GM23248 (cell line): ENCODE measurements around the gene CAPN14. TPM values are rescaled to one million over a fixed set of nuclear protein-coding genes. Genes with fewer than 3 reads are reported as not detected.

ENCODE experiments used
- DNase-seq: peaks from one replicate; pipeline ENCODE4 v3.0.0-alpha.2; 2015
- H2AFZ ChIP-seq: fragments of 200-600 bp; sonication (generic); 2 replicates; pipeline ENCODE4 v1.6.1; 2016; ENCODE audit warnings: antibody characterized with exemption
- H3F3A ChIP-seq: fragments of 200-600 bp; sonication (generic); 2 replicates; pipeline ENCODE4 v1.6.1; 2016; ENCODE audit warnings: mild to moderate bottlenecking, antibody characterized with exemption, mixed run types; ENCODE audit not compliant: insufficient read depth
- H3K27ac ChIP-seq: fragments of 200-600 bp; sonication (generic); 2 replicates; pipeline ENCODE4 v1.5.1; 2016; ENCODE audit warnings: mild to moderate bottlenecking
- H3K27me3 ChIP-seq: fragments of 200-600 bp; sonication (generic); replicated peaks from 2 replicates; pipeline ENCODE4 v1.6.1; 2016; ENCODE audit warnings: mild to moderate bottlenecking; ENCODE audit not compliant: insufficient read depth
- H3K36me3 ChIP-seq: fragments of 200-600 bp; sonication (generic); 2 replicates; pipeline ENCODE4 v1.6.1; 2016; ENCODE audit warnings: low read depth, mild to moderate bottlenecking
- H3K4me1 ChIP-seq: fragments of 200-600 bp; sonication (generic); 2 replicates; pipeline ENCODE4 v1.6.1; 2016; ENCODE audit warnings: mild to moderate bottlenecking; ENCODE audit not compliant: insufficient read depth
- H3K4me2 ChIP-seq: fragments of 200-600 bp; sonication (generic); one replicate; pipeline ENCODE4 v1.6.1; 2016; ENCODE audit warnings: mild to moderate bottlenecking; ENCODE audit not compliant: unreplicated experiment
- H3K4me3 ChIP-seq: fragments of 200-600 bp; sonication (generic); 2 replicates; pipeline ENCODE4 v1.5.1; 2016; ENCODE audit warnings: mild to moderate bottlenecking
- H3K79me2 ChIP-seq: fragments of 200-600 bp; sonication (generic); 2 replicates; pipeline ENCODE4 v1.6.1; 2016; ENCODE audit warnings: mild to moderate bottlenecking; ENCODE audit not compliant: insufficient read depth
- H3K9ac ChIP-seq: fragments of 200-600 bp; sonication (generic); 2 replicates; pipeline ENCODE4 v1.6.1; 2016; ENCODE audit warnings: mild to moderate bottlenecking
- H3K9me2 ChIP-seq: fragments of 200-600 bp; sonication (generic); 2 replicates; pipeline ENCODE4 v1.6.1; 2016; ENCODE audit warnings: mixed run types, mild to moderate bottlenecking, moderate library complexity; ENCODE audit not compliant: insufficient read depth
- H3K9me3 ChIP-seq: fragments of 200-600 bp; sonication (generic); one replicate; pipeline ENCODE4 v1.6.1; 2017; ENCODE audit warnings: low read depth
- H4K20me1 ChIP-seq: fragments of 200-600 bp; sonication (generic); 2 replicates; pipeline ENCODE4 v1.6.0; 2016; ENCODE audit not compliant: insufficient read depth
- EZH2 ChIP-seq: fragments of 200-600 bp; sonication (generic); IDR thresholded peaks from 2 replicates; pipeline ENCODE4 v1.6.1; 2018; ENCODE audit warnings: antibody characterized with exemption, mild to moderate bottlenecking; ENCODE audit not compliant: insufficient read depth, poor library complexity, severe bottlenecking
- EZH2phosphoT487 ChIP-seq: fragments of 200-600 bp; sonication (generic); IDR thresholded peaks from 2 replicates; pipeline ENCODE4 v1.6.1; 2018; ENCODE audit warnings: antibody characterized with exemption, moderate library complexity, mild to moderate bottlenecking, low read depth; ENCODE audit not compliant: insufficient read depth
- WGBS, 2 experiments: methylation state at CpG; one replicate each; pipeline ENCODE4 v1.1.6; 2015 to 2017; ENCODE audit warnings: low lambda C conversion rate in 2 of 2, low coverage in 1 of 2; ENCODE audit errors: missing lambda C conversion rate in 2 of 2; 5-methylcytosine and 5-hydroxymethylcytosine counted together
- in situ Hi-C: fragments of 300-500 bp; cut with MboI; formaldehyde crosslinking; loops from 2 replicates; pipeline ENCODE4 v1.15.0; 2020
- polyA plus RNA-seq: library from polyadenylated mRNA; unstranded; fragments of >200 nt; fragmentation: Nextera tagmentation; extraction: Ambion mirVana; gene quantifications from 2 replicates; pipeline ENCODE4 v1.2.1, GENCODE V29; 2016
- total RNA-seq: library from RNA; depleted of rRNA; stranded (reverse); fragments of >200 nt; shearing (Covaris generic); gene quantifications from 2 replicates; pipeline ENCODE4 v1.2.3, GENCODE V29; 2014

The CAPN14 gene
- total and polyA plus RNA-seq, 2 experiments from 2014 or later = 0.11 TPM; not detected in 1

DNA sequence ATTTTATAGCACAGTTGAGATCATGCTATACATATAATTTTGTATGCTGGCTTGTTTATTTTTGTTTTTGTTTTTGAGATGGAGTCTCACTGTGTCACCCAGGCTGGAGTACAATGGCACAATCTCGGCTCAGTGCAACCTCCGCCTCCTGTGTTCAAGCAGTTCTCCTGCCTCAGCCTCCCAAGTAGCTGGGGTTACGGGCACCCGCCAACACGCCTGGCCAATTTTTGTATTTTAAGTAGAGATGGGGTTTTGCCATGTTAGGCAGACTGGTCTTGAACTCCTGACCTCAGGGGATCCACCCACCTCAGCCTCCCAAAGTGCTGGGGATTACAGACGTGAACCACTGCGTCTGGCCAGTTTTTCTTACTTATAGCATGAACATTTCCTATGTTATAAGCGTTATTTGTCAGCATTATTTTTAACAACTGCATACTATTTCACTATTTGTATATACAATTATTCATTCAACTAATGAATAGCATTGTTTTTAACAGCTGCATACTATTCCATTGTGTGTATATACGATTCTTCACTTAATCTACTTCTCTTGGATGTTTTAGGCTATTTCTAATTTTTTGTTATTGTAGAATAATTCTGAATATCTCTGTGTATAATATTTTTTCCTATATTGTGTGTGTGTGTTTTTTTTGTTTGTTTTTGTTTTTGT, 20.2 kb upstream of the CAPN14 start:
- DNase-seq = no peak
- peaks cover 13% of the 10 kb centered on the region for H3F3A ChIP-seq
- H3K4me1 ChIP-seq = peaks cover 28% of the 10 kb centered on the region
- peaks cover 67% of the 10 kb centered on the region for H3K79me2 ChIP-seq
- in situ Hi-C loops = no loop called here
- H3K36me3 ChIP-seq = no peaks in the 10 kb centered on the region
- WGBS, 2 experiments = 90 to 91% methylated on average over 9 of the region's 9 CpGs
- H3K9me2 ChIP-seq = no peaks in the 10 kb centered on the region
- H3K9me3 ChIP-seq = no peaks in the 10 kb centered on the region
- H3K27ac ChIP-seq = no peak overlapping the region
- H2AFZ ChIP-seq = no peak overlapping the region
- no peak overlapping the region for H3K4me2 ChIP-seq
- no peaks in the 10 kb centered on the region for H4K20me1 ChIP-seq
- no peak for TF ChIP-seq EZH2phosphoT487
- TF ChIP-seq EZH2 = no peak
- H3K9ac ChIP-seq = no peak overlapping the region
- no peaks in the 10 kb centered on the region for H3K27me3 ChIP-seq
- no peak overlapping the region for H3K4me3 ChIP-seq

DNA sequence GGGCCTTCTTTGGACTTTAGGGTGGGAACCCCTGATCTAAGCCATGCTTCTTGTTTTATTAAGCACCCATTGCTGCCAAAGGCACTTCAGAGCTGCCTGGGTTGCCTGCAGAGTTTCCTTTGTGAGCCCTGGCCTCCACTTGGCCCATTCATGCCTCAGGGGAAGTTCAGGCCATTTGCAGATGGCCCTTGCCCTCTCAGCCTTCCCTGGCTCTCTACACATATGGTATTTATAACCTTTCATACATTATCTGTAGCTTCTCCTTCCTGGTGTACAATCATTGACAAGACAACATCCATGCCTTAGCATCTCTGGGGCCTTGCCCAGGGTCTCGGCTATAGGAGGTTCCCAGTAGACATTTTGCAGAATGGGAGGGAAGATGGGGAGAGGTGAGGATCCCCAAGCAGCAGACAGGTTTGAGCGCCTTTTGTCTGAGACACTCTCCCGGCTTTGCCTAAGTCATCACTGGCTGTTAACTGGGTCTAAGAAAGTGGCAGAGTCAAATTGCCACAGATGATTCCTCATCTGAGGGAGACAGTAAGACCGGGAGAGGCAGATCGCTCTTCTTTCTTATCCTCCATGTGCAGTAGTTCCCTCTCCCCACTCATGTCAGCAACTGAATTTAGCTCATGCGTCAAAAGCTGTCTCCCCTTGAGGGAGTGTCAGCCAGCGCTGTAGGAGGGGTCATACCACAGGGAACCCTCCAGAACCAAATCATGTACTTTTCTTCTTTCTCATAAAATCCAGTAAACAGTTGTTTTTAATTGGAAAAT, 19.3 kb upstream of the CAPN14 start:
- no peaks in the 10 kb centered on the region for H4K20me1 ChIP-seq
- H3K9me2 ChIP-seq = no peaks in the 10 kb centered on the region
- H3K4me3 ChIP-seq = 0 out of 2 replicates have a peak overlapping the region, but pooled peaks have one; percentile 75
- no peak overlapping the region for H2AFZ ChIP-seq
- peaks cover 58% of the 10 kb centered on the region for H3K79me2 ChIP-seq
- no peaks in the 10 kb centered on the region for H3K36me3 ChIP-seq
- peaks cover 13% of the 10 kb centered on the region for H3F3A ChIP-seq
- H3K9ac ChIP-seq = no peak overlapping the region
- no peak overlapping the region for H3K4me2 ChIP-seq
- H3K27me3 ChIP-seq = no peaks in the 10 kb centered on the region
- DNase-seq = no peak
- no peaks in the 10 kb centered on the region for H3K9me3 ChIP-seq
- 80 to 83% methylated on average over 7 of the region's 7 CpGs for WGBS, 2 experiments
- in situ Hi-C loops = no loop called here
- TF ChIP-seq EZH2phosphoT487 (no peak), EZH2 (no peak)
- no peak overlapping the region for H3K27ac ChIP-seq
- peaks cover 28% of the 10 kb centered on the region for H3K4me1 ChIP-seq

DNA sequence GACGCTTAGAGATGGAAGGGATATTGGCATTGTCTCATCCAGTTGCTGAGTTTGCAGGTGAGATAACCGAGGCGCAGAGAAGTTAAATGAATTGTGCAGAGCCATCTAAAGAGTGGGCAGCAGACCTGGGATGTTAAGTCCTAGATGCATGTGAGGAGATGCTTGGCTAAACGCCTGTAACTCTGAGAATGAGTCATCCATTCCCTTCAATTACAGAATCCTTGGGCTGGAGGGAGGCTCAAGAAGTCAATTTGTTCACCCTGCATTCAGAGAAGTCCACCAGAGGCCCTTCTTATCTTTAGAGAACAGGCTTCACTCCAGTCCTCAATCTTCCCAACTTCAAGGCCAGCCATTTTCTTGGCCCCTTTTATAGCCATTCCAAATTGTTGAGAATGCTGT, 18.2 kb upstream of the CAPN14 start:
- in situ Hi-C loops = no loop called here
- WGBS, 2 experiments = 41 to 51% methylated on average over 4 of the region's 4 CpGs
- peak; percentile 93 for DNase-seq
- no peaks in the 10 kb centered on the region for H3K9me3 ChIP-seq
- no peaks in the 10 kb centered on the region for H3K27me3 ChIP-seq
- H2AFZ ChIP-seq = no peak overlapping the region
- peaks cover 28% of the 10 kb centered on the region for H3K4me1 ChIP-seq
- TF ChIP-seq EZH2 (no peak), EZH2phosphoT487 (no peak)
- H3K4me2 ChIP-seq = peak overlapping the region; percentile 70
- peak overlapping the region; percentile 75 for H3K4me3 ChIP-seq
- H3K9me2 ChIP-seq = no peaks in the 10 kb centered on the region
- no peaks in the 10 kb centered on the region for H3K36me3 ChIP-seq
- peaks cover 47% of the 10 kb centered on the region for H3K79me2 ChIP-seq
- H3K27ac ChIP-seq = no peak overlapping the region
- no peaks in the 10 kb centered on the region for H4K20me1 ChIP-seq
- peaks cover 13% of the 10 kb centered on the region for H3F3A ChIP-seq
- no peak overlapping the region for H3K9ac ChIP-seq

DNA sequence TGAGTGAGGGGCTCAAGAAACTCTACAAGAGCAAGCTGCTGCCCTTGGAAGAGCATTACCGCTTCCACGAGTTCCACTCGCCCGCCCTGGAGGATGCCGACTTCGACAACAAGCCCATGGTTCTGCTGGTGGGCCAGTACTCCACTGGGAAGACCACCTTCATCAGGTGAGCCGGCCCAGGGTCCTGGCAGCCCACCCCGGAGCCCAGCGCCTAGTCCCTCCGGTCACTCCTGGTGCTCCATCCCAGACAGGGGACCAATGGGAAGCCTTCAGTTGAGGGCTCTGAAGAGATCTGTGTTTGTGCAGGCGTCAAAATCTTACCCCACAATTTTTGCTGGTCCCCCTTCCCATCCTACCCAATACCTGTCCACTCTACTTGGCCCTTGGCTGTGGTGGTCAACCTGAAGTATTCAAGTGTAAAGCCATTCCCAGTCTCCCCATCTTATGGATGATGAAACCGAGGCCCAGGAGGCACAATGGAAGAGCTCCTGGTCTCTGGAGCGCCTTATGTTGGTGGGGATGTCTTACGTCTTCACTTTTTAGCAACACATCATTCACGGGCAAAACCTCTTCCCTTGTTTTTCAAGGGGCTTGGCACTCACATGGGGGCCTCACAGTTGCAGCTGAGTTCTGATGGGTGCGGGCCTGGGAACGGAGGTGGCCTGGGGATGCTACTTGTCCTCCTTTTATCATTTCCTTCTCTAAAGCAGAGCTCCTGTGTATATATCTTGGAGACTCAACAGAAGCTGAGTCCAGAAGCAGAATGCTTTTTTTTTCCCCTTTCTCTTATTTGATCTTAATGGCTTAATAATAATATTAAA, 17.6 kb upstream of the CAPN14 start:
- DNase-seq = no peak
- TF ChIP-seq EZH2phosphoT487 (no peak), EZH2 (no peak)
- Histone ChIP-seq H2AFZ (peak overlapping the region; percentile 84), H3K9me3 (no peaks in the 10 kb centered on the region), H3K9me2 (no peaks in the 10 kb centered on the region), H3K4me3 (peak overlapping the region; percentile 75), H4K20me1 (no peaks in the 10 kb centered on the region), H3K4me1 (peaks cover 28% of the 10 kb centered on the region), H3K4me2 (peak overlapping the region; percentile 70), H3F3A (peaks cover 13% of the 10 kb centered on the region), H3K27me3 (no peaks in the 10 kb centered on the region), H3K36me3 (no peaks in the 10 kb centered on the region), H3K79me2 (peaks cover 44% of the 10 kb centered on the region), H3K9ac (peak overlapping the region; percentile 73), H3K27ac (no peak overlapping the region)
- in situ Hi-C loops = no loop called here
- 78 to 81% methylated on average over 17 of the region's 17 CpGs for WGBS, 2 experiments
